HepG2 (cell line): Measurements from ENCODE around the gene LITAFD. TPM values are rescaled to one million over a fixed set of nuclear protein-coding genes. Genes with fewer than 3 reads are reported as not detected.

ENCODE experiments used
- CCAR2 ChIP-seq: fragments of 200-400 bp; formaldehyde crosslinking; optimal IDR thresholded peaks from 2 replicates; pipeline ENCODE3; 2018; ENCODE audit warnings: low read depth, mild to moderate bottlenecking, low read length, moderate library complexity
- CEBPG ChIP-seq: IDR thresholded peaks from 2 replicates; pipeline ENCODE4 v1.6.1; 2016
- E2F2 ChIP-seq: sonication (generic); formaldehyde crosslinking; IDR thresholded peaks from 2 replicates; pipeline ENCODE4 v1.4.0; 2020; ENCODE audit warnings: missing genetic modification reagents, borderline replicate concordance
- GPBP1L1 ChIP-seq: sonication (generic); formaldehyde crosslinking; IDR thresholded peaks from 2 replicates; pipeline ENCODE4 v1.5.0; 2020; ENCODE audit warnings: mild to moderate bottlenecking, missing genetic modification reagents
- HNRNPH1 ChIP-seq: fragments of 200-400 bp; formaldehyde crosslinking; optimal IDR thresholded peaks from 2 replicates; pipeline ENCODE3; 2017; ENCODE audit warnings: mild to moderate bottlenecking, low read depth, low read length
- KAT8 ChIP-seq: IDR thresholded peaks from 2 replicates; pipeline ENCODE4 v1.6.1; 2016; ENCODE audit warnings: missing genetic modification reagents, missing compliant biosample characterization
- PATZ1 ChIP-seq: sonication (generic); formaldehyde crosslinking; IDR thresholded peaks from 2 replicates; pipeline ENCODE4 v1.4.0; 2020; ENCODE audit warnings: missing genetic modification reagents
- RARA ChIP-seq: IDR thresholded peaks from 2 replicates; pipeline ENCODE4 v1.6.1; 2016; ENCODE audit warnings: missing genetic modification reagents, missing compliant biosample characterization
- SMARCC2 ChIP-seq: fragments of 450-650 bp; IDR thresholded peaks from 2 replicates; pipeline ENCODE4 v1.6.1; 2017; ENCODE audit warnings: antibody characterized with exemption, mild to moderate bottlenecking
- ZFAT ChIP-seq: sonication (generic); formaldehyde crosslinking; conservative IDR thresholded peaks from 2 replicates; pipeline ENCODE4 v1.8.1; 2023; ENCODE audit warnings: missing genetic modification reagents, inconsistent platforms
- ZNF3 ChIP-seq: IDR thresholded peaks from 2 replicates; pipeline ENCODE4 v1.7.0; 2017; ENCODE audit warnings: inconsistent platforms
- ZNF547 ChIP-seq: sonication (generic); formaldehyde crosslinking; IDR thresholded peaks from 2 replicates; pipeline ENCODE4 v1.5.1; 2020; ENCODE audit warnings: mild to moderate bottlenecking, missing genetic modification reagents
- ZNF724P ChIP-seq: sonication (generic); formaldehyde crosslinking; IDR thresholded peaks from 2 replicates; pipeline ENCODE4 v1.8.0; 2022; ENCODE audit warnings: missing genetic modification reagents, borderline replicate concordance
- ZSCAN30 ChIP-seq: sonication (generic); formaldehyde crosslinking; IDR thresholded peaks from 2 replicates; pipeline ENCODE4 v1.5.0; 2020; ENCODE audit warnings: mild to moderate bottlenecking, missing genetic modification reagents
- polyA plus RNA-seq, 8 experiments: library from polyadenylated mRNA; depleted of rRNA in 3 of 8; stranded (reverse) in 7 of 8; unstranded in 1 of 8; fragments of >200 nt; fragmentation: Illumina TruSeq in 4 of 8; extraction: Trizol in 4 of 8; gene quantifications; 2 replicates each; pipeline versions ENCODE4 v1.2.1 to v1.2.3, GENCODE V29; 2011 to 2016; ENCODE audit warnings: low read depth in 4 of 8, missing spikeins in 1 of 8, mixed read lengths in 1 of 8; ENCODE audit not compliant: insufficient read depth in 1 of 8
- total RNA-seq, 5 experiments: library from RNA; depleted of rRNA; stranded (reverse); fragments of >200 nt; fragmentation: Illumina TruSeq; extraction: Trizol; gene quantifications; 2 replicates each; pipeline ENCODE4 v1.2.3, GENCODE V29; 2016; ENCODE audit warnings: low read depth in 1 of 5
- TF ChIP-seq, protein P1 (sequence below): sonication (generic); formaldehyde crosslinking; IDR thresholded peaks from 2 replicates; pipeline ENCODE4 v1.9.0; 2022; ENCODE audit warnings: missing genetic modification reagents, mild to moderate bottlenecking, borderline replicate concordance
- TF ChIP-seq, protein P2 (sequence below): sonication (generic); formaldehyde crosslinking; IDR thresholded peaks from 2 replicates; pipeline ENCODE4 v1.9.0; 2021; ENCODE audit warnings: missing genetic modification reagents, borderline replicate concordance
- TF ChIP-seq, protein P3 (sequence below): sonication (generic); formaldehyde crosslinking; IDR thresholded peaks from 2 replicates; pipeline ENCODE4 v1.4.0; 2020; ENCODE audit warnings: mild to moderate bottlenecking, low read depth, missing genetic modification reagents

LITAFD gene
- total and polyA plus RNA-seq, 2 of the 13 experiments (the other 11 are each of a cell fraction or from before 2014, with no cell fraction given), result not detected

- TF ChIP-seq, protein P1, sequence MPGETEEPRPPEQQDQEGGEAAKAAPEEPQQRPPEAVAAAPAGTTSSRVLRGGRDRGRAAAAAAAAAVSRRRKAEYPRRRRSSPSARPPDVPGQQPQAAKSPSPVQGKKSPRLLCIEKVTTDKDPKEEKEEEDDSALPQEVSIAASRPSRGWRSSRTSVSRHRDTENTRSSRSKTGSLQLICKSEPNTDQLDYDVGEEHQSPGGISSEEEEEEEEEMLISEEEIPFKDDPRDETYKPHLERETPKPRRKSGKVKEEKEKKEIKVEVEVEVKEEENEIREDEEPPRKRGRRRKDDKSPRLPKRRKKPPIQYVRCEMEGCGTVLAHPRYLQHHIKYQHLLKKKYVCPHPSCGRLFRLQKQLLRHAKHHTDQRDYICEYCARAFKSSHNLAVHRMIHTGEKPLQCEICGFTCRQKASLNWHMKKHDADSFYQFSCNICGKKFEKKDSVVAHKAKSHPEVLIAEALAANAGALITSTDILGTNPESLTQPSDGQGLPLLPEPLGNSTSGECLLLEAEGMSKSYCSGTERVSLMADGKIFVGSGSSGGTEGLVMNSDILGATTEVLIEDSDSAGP (CRISPR knock-in tag), result peak; percentile 7; the same call in 1 of the 2 replicates
- TF ChIP-seq, protein P2, sequence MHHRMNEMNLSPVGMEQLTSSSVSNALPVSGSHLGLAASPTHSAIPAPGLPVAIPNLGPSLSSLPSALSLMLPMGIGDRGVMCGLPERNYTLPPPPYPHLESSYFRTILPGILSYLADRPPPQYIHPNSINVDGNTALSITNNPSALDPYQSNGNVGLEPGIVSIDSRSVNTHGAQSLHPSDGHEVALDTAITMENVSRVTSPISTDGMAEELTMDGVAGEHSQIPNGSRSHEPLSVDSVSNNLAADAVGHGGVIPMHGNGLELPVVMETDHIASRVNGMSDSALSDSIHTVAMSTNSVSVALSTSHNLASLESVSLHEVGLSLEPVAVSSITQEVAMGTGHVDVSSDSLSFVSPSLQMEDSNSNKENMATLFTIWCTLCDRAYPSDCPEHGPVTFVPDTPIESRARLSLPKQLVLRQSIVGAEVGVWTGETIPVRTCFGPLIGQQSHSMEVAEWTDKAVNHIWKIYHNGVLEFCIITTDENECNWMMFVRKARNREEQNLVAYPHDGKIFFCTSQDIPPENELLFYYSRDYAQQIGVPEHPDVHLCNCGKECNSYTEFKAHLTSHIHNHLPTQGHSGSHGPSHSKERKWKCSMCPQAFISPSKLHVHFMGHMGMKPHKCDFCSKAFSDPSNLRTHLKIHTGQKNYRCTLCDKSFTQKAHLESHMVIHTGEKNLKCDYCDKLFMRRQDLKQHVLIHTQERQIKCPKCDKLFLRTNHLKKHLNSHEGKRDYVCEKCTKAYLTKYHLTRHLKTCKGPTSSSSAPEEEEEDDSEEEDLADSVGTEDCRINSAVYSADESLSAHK (CRISPR knock-in tag), result no peak
- TF ChIP-seq HNRNPH1, result no peak
- TF ChIP-seq, protein P3, sequence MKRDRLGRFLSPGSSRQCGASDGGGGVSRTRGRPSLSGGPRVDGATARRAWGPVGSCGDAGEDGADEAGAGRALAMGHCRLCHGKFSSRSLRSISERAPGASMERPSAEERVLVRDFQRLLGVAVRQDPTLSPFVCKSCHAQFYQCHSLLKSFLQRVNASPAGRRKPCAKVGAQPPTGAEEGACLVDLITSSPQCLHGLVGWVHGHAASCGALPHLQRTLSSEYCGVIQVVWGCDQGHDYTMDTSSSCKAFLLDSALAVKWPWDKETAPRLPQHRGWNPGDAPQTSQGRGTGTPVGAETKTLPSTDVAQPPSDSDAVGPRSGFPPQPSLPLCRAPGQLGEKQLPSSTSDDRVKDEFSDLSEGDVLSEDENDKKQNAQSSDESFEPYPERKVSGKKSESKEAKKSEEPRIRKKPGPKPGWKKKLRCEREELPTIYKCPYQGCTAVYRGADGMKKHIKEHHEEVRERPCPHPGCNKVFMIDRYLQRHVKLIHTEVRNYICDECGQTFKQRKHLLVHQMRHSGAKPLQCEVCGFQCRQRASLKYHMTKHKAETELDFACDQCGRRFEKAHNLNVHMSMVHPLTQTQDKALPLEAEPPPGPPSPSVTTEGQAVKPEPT (CRISPR knock-in tag), result no peak
- 0 out of 2 replicates have a peak, but pooled peaks have one; percentile 28 for TF ChIP-seq ZSCAN30 (CRISPR knock-in tag)
- 0 out of 2 replicates have a peak, but pooled peaks have one; percentile 37 for TF ChIP-seq KAT8 (CRISPR knock-in tag)
- TF ChIP-seq SMARCC2, result no peak
- TF ChIP-seq E2F2, result no peak
- peak; percentile 68 for TF ChIP-seq CEBPG
- TF ChIP-seq ZNF3, result 0 out of 2 replicates have a peak, but pooled peaks have one; percentile 25
- TF ChIP-seq ZFAT (CRISPR knock-in tag), result no peak
- 0 out of 2 replicates have a peak, but pooled peaks have one; percentile 12 for TF ChIP-seq RARA
- TF ChIP-seq GPBP1L1, result no peak
- TF ChIP-seq ZNF724P, result no peak
- no peak for TF ChIP-seq CCAR2
- 0 out of 2 replicates have a peak, but pooled peaks have one; percentile 22 for TF ChIP-seq PATZ1 (CRISPR knock-in tag)
- 0 out of 2 replicates have a peak, but pooled peaks have one; percentile 16 for TF ChIP-seq ZNF547 (CRISPR knock-in tag)
Measured at GRCh38 chr16:8872967-8873865, 8.9 kb upstream of the LITAFD start (continued).
